Upper lobe of left lung (tissue), 6 donors: ENCODE measurements around the gene ANKRD44. TPM values are rescaled to one million over a fixed set of nuclear protein-coding genes. Genes with fewer than 3 reads are reported as not detected.

Source experiments
- ATAC-seq, 2 donors: fragments of 200-7000 bp; cut with Tn5 transposase; one replicate each; pipeline ENCODE4 v1.9.1; 2022; ENCODE audit warnings: mild to moderate bottlenecking in 2 of 2, moderate library complexity in 2 of 2; ENCODE audit not compliant: low FRiP score in 2 of 2
- DNase-seq, 2 donors: peaks; one replicate each; pipeline ENCODE4 v3.0.0-alpha.2; 2019 to 2020
- H3K27ac ChIP-seq, 4 donors: fragments of 200-600 bp; sonication (generic); one replicate each; pipeline ENCODE4 v1.5.1; 2016 to 2019
- H3K27me3 ChIP-seq, 4 donors: fragments of 200-600 bp; sonication (generic); one replicate each; pipeline ENCODE4 v1.5.1; 2017 to 2019
- H3K36me3 ChIP-seq, 4 donors: fragments of 200-600 bp; sonication (generic); one replicate each; pipeline ENCODE4 v1.5.1; 2016 to 2019
- H3K4me1 ChIP-seq, 4 donors: fragments of 200-600 bp; sonication (generic); one replicate each; pipeline ENCODE4 v1.5.1; 2018 to 2019
- H3K4me3 ChIP-seq, 4 donors: fragments of 200-600 bp; sonication (generic); one replicate each; pipeline ENCODE4 v1.5.1; 2017 to 2019; ENCODE audit warnings: mild to moderate bottlenecking in 2 of 4, moderate library complexity in 1 of 4
- H3K9me3 ChIP-seq, 4 donors: fragments of 200-600 bp; sonication (generic); one replicate each; pipeline ENCODE4 v1.5.1; 2018 to 2019
- CTCF ChIP-seq, 6 experiments: fragments of 450-650 bp in 4 of 6; fragments of 200-600 bp in 2 of 6; sonication (generic) in 2 of 6; IDR thresholded peaks; one replicate each; pipeline ENCODE4 v1.5.1; 2016 to 2019; ENCODE audit warnings: antibody characterized with exemption in 6 of 6
- EP300 ChIP-seq, 4 donors: sonication (generic); formaldehyde crosslinking; IDR thresholded peaks; one replicate each; pipeline ENCODE4 v1.5.1; 2017; ENCODE audit warnings: antibody characterized with exemption in 4 of 4, control low read depth in 2 of 4
- POLR2A ChIP-seq, 4 donors: fragments of 450-650 bp; IDR thresholded peaks; one replicate each; pipeline ENCODE4 v1.5.1; 2016 to 2017; ENCODE audit warnings: antibody characterized with exemption in 4 of 4, mild to moderate bottlenecking in 2 of 4
- POLR2AphosphoS5 ChIP-seq, 2 donors: sonication (generic); formaldehyde crosslinking; IDR thresholded peaks; one replicate each; pipeline ENCODE4 v1.5.1; 2017; ENCODE audit warnings: antibody characterized with exemption in 2 of 2
- WGBS, 2 donors: methylation state at CpG; one replicate each; pipeline ENCODE4 v1.1.5; 2017 to 2018; 5-methylcytosine and 5-hydroxymethylcytosine counted together
- total RNA-seq, 6 donors: library from RNA; depleted of rRNA in 4 of 6; stranded (reverse); fragments of >200 nt in 4 of 6; gene quantifications; one replicate each; pipeline versions ENCODE4 v1.1.0 to v1.2.1, GENCODE V29; 2016 to 2021
- donor health status: DM: no; HTN: no; CAD: no; lungs with moderate emphysema.
- donor health status: DM: no; HTN: yes; CAD: no; lungs with severe emphysema.

Gene ANKRD44
- total RNA-seq, 6 donors from 2014 or later: 41.0 to 91.1 (median 61.7) TPM

GRCh38 chr2:197339016-197339415 is 28.4 kb upstream of the ANKRD44 start:
- no peaks in the 10 kb centered on the region for H3K9me3 ChIP-seq
- H3K27me3 ChIP-seq: no peaks in the 10 kb centered on the region
- 68 to 74% methylated on average over 8 of the region's 8 CpGs for WGBS, 2 donors
- TF ChIP-seq EP300 (IDR thresholded peaks at IDR 0.05) (no peak), POLR2AphosphoS5 (IDR thresholded peaks at IDR 0.05) (no peak), CTCF (IDR thresholded peaks at IDR 0.05) (no peak), POLR2A (IDR thresholded peaks at IDR 0.05) (no peak)
- no peak overlapping the region for H3K27ac ChIP-seq
- no peak for ATAC-seq
- H3K4me1 ChIP-seq: no peaks in the 10 kb centered on the region
- no peak overlapping the region for H3K4me3 ChIP-seq
- no peaks in the 10 kb centered on the region for H3K36me3 ChIP-seq
- DNase-seq: no peak

- ATAC-seq: no peak
- WGBS, 2 donors: 83 to 89% methylated on average over 2 of the region's 2 CpGs
- H3K4me3 ChIP-seq: no peak overlapping the region
- no peaks in the 10 kb centered on the region for H3K9me3 ChIP-seq
- H3K4me1 ChIP-seq: no peaks in the 10 kb centered on the region
- no peak for DNase-seq
- TF ChIP-seq POLR2AphosphoS5 (IDR thresholded peaks at IDR 0.05) (no peak), EP300 (IDR thresholded peaks at IDR 0.05) (no peak), CTCF (IDR thresholded peaks at IDR 0.05) (no peak), POLR2A (IDR thresholded peaks at IDR 0.05) (no peak)
- H3K27me3 ChIP-seq: no peaks in the 10 kb centered on the region
- no peaks in the 10 kb centered on the region for H3K36me3 ChIP-seq
- no peak overlapping the region for H3K27ac ChIP-seq
Observed at GRCh38 chr2:197332641-197333040, 22.1 kb upstream of the ANKRD44 start.

- H3K36me3 ChIP-seq: no peaks in the 10 kb centered on the region
- H3K4me3 ChIP-seq: no peak overlapping the region
- no peak for TF ChIP-seq POLR2AphosphoS5 (IDR thresholded peaks at IDR 0.05)
- TF ChIP-seq POLR2A (IDR thresholded peaks at IDR 0.05): no peak
- no peak for TF ChIP-seq CTCF (IDR thresholded peaks at IDR 0.05)
- TF ChIP-seq EP300 (IDR thresholded peaks at IDR 0.05): no peak
- no peaks in the 10 kb centered on the region for H3K27me3 ChIP-seq
- no peak for DNase-seq
- peaks cover 0 to 3% (median 0%) of the 10 kb centered on the region in 4 donors for H3K4me1 ChIP-seq
- no peaks in the 10 kb centered on the region for H3K9me3 ChIP-seq
- H3K27ac ChIP-seq: no peak overlapping the region
- ATAC-seq: no peak
- 75 to 91% methylated on average over 5 of the region's 5 CpGs for WGBS, 2 donors
Observed at GRCh38 chr2:197328461-197328860, 17.9 kb upstream of the ANKRD44 start.

- WGBS, 2 donors: 50 to 62% methylated on average over 1 of the region's 1 CpG
- DNase-seq: no peak
- Histone ChIP-seq H3K36me3 (no peaks in the 10 kb centered on the region), H3K4me3 (no peak overlapping the region), H3K9me3 (no peaks in the 10 kb centered on the region), H3K27me3 (no peaks in the 10 kb centered on the region), H3K27ac (no peak overlapping the region), H3K4me1 (peaks cover 0 to 7% (median 0%) of the 10 kb centered on the region in 4 donors)
- ATAC-seq: no peak
- TF ChIP-seq CTCF (IDR thresholded peaks at IDR 0.05) (no peak), POLR2AphosphoS5 (IDR thresholded peaks at IDR 0.05) (no peak), POLR2A (IDR thresholded peaks at IDR 0.05) (no peak), EP300 (IDR thresholded peaks at IDR 0.05) (no peak)
Observed at GRCh38 chr2:197327472-197328098, 17.0 kb upstream of the ANKRD44 start.

- Histone ChIP-seq H3K36me3 (no peaks in the 10 kb centered on the region), H3K4me1 (peaks cover 0 to 7% (median 0%) of the 10 kb centered on the region in 4 donors), H3K27me3 (no peaks in the 10 kb centered on the region), H3K9me3 (no peaks in the 10 kb centered on the region), H3K27ac (no peak overlapping the region), H3K4me3 (no peak overlapping the region)
- TF ChIP-seq CTCF (IDR thresholded peaks at IDR 0.05): no peak
- no peak for TF ChIP-seq POLR2AphosphoS5 (IDR thresholded peaks at IDR 0.05)
- TF ChIP-seq EP300 (IDR thresholded peaks at IDR 0.05): no peak
- no peak for TF ChIP-seq POLR2A (IDR thresholded peaks at IDR 0.05)
- DNase-seq: no peak
- ATAC-seq: no peak
- WGBS, 2 donors: 96 to 99% methylated on average over 3 of the region's 3 CpGs
Observed at GRCh38 chr2:197327073-197327471, 16.5 kb upstream of the ANKRD44 start.
